ENCODE results near the gene UBE4B.

GRCh38 chr1:10074852-10075730 is 42.3 kb downstream of the UBE4B start:
- TF ChIP-seq CTCF (IDR thresholded peaks at IDR 0.05; ENCODE audit: low read depth, low read length, missing input control), result no peak
- no peak for TF ChIP-seq REST (IDR thresholded peaks at IDR 0.05)
- TF ChIP-seq RAD21 (IDR thresholded peaks at IDR 0.05), result no peak
- no peak for TF ChIP-seq EGR1 (IDR thresholded peaks at IDR 0.05; ENCODE audit: low read depth in 2 of 2)
- TF ChIP-seq YY1 (IDR thresholded peaks at IDR 0.05), result no peak
- TF ChIP-seq HNF4G (IDR thresholded peaks at IDR 0.05), result no peak
- TF ChIP-seq ZBTB33 (IDR thresholded peaks at IDR 0.05), result no peak
